Loucy (cell line): ENCODE results near the gene SLC12A1.

ENCODE experiments used
- H2AFZ ChIP-seq: fragments of 200-600 bp; sonication (generic); 2 replicates; pipeline ENCODE4 v1.6.0; 2016; ENCODE audit warnings: antibody characterized with exemption, mild to moderate bottlenecking, low read length, moderate library complexity
- H3F3A ChIP-seq: fragments of 200-600 bp; 2 replicates; pipeline ENCODE4 v1.6.0; 2016; ENCODE audit warnings: antibody characterized with exemption, low read depth, mild to moderate bottlenecking
- H3K27me3 ChIP-seq: fragments of 200-600 bp; sonication (generic); 2 replicates; pipeline ENCODE4 v1.6.1; 2014; ENCODE audit warnings: low read length, mild to moderate bottlenecking; ENCODE audit not compliant: insufficient read depth, poor library complexity, severe bottlenecking
- H3K36me3 ChIP-seq: fragments of 200-600 bp; sonication (generic); 2 replicates; pipeline ENCODE4 v1.6.1; 2016; ENCODE audit warnings: low read length; ENCODE audit not compliant: insufficient read depth
- H3K4me1 ChIP-seq: fragments of 200-600 bp; sonication (generic); 2 replicates; pipeline ENCODE4 v1.5.1; 2014; ENCODE audit warnings: low read length, mild to moderate bottlenecking; ENCODE audit not compliant: insufficient read depth, poor library complexity, severe bottlenecking
- H3K4me2 ChIP-seq: fragments of 200-600 bp; sonication (generic); 2 replicates; pipeline ENCODE4 v1.6.0; 2014; ENCODE audit warnings: antibody characterized with exemption, low read length, low read depth, mild to moderate bottlenecking; ENCODE audit not compliant: poor library complexity, severe bottlenecking
- H3K4me3 ChIP-seq: fragments of 200-600 bp; sonication (generic); 2 replicates; pipeline ENCODE4 v1.5.1; 2014; ENCODE audit warnings: low read length, mild to moderate bottlenecking, mixed read lengths; ENCODE audit not compliant: poor library complexity, severe bottlenecking
- H3K79me2 ChIP-seq: fragments of 200-600 bp; sonication (generic); 2 replicates; pipeline ENCODE4 v1.6.1; 2014; ENCODE audit warnings: low read length; ENCODE audit not compliant: insufficient read depth
- H3K9ac ChIP-seq: fragments of 200-600 bp; sonication (generic); 2 replicates; pipeline ENCODE4 v1.6.0; 2014; ENCODE audit warnings: mild to moderate bottlenecking, low read depth, low read length, moderate library complexity; ENCODE audit not compliant: poor library complexity, severe bottlenecking
- H3K9me2 ChIP-seq: fragments of 200-600 bp; sonication (generic); replicated peaks from 2 replicates; pipeline ENCODE4 v1.6.1; 2016; ENCODE audit warnings: low read depth, low read length, mixed read lengths
- H3K9me3 ChIP-seq: fragments of 200-600 bp; sonication (generic); 2 replicates; pipeline ENCODE4 v1.6.1; 2014; ENCODE audit warnings: mild to moderate bottlenecking, antibody characterized with exemption, low read length, low read depth; ENCODE audit not compliant: insufficient read depth
- H4K20me1 ChIP-seq: fragments of 200-600 bp; sonication (generic); 2 replicates; pipeline ENCODE4 v1.6.0; 2014; ENCODE audit warnings: antibody characterized with exemption, low read length, mild to moderate bottlenecking; ENCODE audit not compliant: insufficient read depth, poor library complexity, severe bottlenecking
- CTCF ChIP-seq: fragments of 200-600 bp; sonication (generic); conservative IDR thresholded peaks from 2 replicates; pipeline ENCODE4 v1.5.1; 2014; ENCODE audit warnings: mild to moderate bottlenecking, antibody characterized with exemption, low read length
- EZH2phosphoT487 ChIP-seq: fragments of 200-600 bp; IDR thresholded peaks from 2 replicates; pipeline ENCODE4 v1.6.1; 2018; ENCODE audit warnings: antibody characterized with exemption, mild to moderate bottlenecking, moderate library complexity, borderline replicate concordance

The SLC12A1 gene

GRCh38 chr15:48182749-48183148 lies 23.4 kb upstream of the SLC12A1 start:
- H4K20me1 ChIP-seq: no peaks in the 10 kb centered on the region
- TF ChIP-seq EZH2phosphoT487: no peak
- no peak for TF ChIP-seq CTCF
- no peak overlapping the region for H3K4me2 ChIP-seq
- H3K9me2 ChIP-seq: no peaks in the 10 kb centered on the region
- no peaks in the 10 kb centered on the region for H3F3A ChIP-seq
- no peak overlapping the region for H2AFZ ChIP-seq
- no peak overlapping the region for H3K4me3 ChIP-seq
- no peaks in the 10 kb centered on the region for H3K9me3 ChIP-seq
- peaks cover 3% of the 10 kb centered on the region for H3K4me1 ChIP-seq
- H3K79me2 ChIP-seq: peaks cover 2% of the 10 kb centered on the region; the same call in 1 of the 2 replicates
- H3K36me3 ChIP-seq: no peaks in the 10 kb centered on the region
- no peak overlapping the region for H3K9ac ChIP-seq
- H3K27me3 ChIP-seq: no peaks in the 10 kb centered on the region

GRCh38 chr15:48185529-48185928 lies 20.6 kb upstream of the SLC12A1 start:
- Histone ChIP-seq H3K79me2 (no peaks in the 10 kb centered on the region), H2AFZ (no peak overlapping the region), H3F3A (no peaks in the 10 kb centered on the region), H3K9me2 (no peaks in the 10 kb centered on the region), H3K4me2 (no peak overlapping the region), H3K4me1 (no peaks in the 10 kb centered on the region), H4K20me1 (no peaks in the 10 kb centered on the region), H3K27me3 (no peaks in the 10 kb centered on the region), H3K36me3 (no peaks in the 10 kb centered on the region), H3K9me3 (no peaks in the 10 kb centered on the region), H3K9ac (no peak overlapping the region), H3K4me3 (no peak overlapping the region)
- TF ChIP-seq EZH2phosphoT487 (no peak), CTCF (no peak)

GRCh38 chr15:48186271-48186670 lies 19.8 kb upstream of the SLC12A1 start:
- TF ChIP-seq CTCF (no peak), EZH2phosphoT487 (no peak)
- H4K20me1 ChIP-seq: no peaks in the 10 kb centered on the region
- no peak overlapping the region for H3K4me3 ChIP-seq
- no peak overlapping the region for H2AFZ ChIP-seq
- no peaks in the 10 kb centered on the region for H3K27me3 ChIP-seq
- no peak overlapping the region for H3K4me2 ChIP-seq
- H3K9me2 ChIP-seq: no peaks in the 10 kb centered on the region
- H3K79me2 ChIP-seq: no peaks in the 10 kb centered on the region
- H3K9me3 ChIP-seq: no peaks in the 10 kb centered on the region
- H3F3A ChIP-seq: no peaks in the 10 kb centered on the region
- no peaks in the 10 kb centered on the region for H3K36me3 ChIP-seq
- H3K4me1 ChIP-seq: no peaks in the 10 kb centered on the region
- H3K9ac ChIP-seq: no peak overlapping the region
